ENCODE results near the gene LCP1. TPM values are rescaled to one million over a fixed set of nuclear protein-coding genes. Genes with fewer than 3 reads are reported as not detected.
A peak's percentile ranks its signal among the peaks of the same experiment; 100 is the strongest.

LCP1 gene
- total RNA-seq, 1 donor, result 44.9 TPM

DNA sequence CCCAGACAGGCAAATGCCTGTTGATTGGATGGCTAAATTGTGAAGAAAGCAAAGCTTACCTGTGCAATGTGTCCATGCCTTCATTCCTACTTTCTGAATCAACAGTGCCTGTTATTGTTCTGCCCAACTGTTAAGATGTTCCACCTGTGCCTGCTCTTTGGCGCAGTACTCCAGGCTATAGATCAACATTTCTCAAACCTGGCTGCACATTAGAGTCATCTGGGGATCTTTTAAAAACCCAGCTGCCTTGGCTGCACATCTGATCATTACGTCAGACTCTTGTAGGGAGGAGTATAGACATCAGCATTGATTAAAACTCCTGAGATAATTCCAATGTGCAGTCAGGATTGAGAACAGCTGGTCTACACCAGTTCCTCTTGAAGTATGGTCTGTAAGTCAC lies 60.9 kb downstream of the LCP1 start:
- TF ChIP-seq, protein P1, sequence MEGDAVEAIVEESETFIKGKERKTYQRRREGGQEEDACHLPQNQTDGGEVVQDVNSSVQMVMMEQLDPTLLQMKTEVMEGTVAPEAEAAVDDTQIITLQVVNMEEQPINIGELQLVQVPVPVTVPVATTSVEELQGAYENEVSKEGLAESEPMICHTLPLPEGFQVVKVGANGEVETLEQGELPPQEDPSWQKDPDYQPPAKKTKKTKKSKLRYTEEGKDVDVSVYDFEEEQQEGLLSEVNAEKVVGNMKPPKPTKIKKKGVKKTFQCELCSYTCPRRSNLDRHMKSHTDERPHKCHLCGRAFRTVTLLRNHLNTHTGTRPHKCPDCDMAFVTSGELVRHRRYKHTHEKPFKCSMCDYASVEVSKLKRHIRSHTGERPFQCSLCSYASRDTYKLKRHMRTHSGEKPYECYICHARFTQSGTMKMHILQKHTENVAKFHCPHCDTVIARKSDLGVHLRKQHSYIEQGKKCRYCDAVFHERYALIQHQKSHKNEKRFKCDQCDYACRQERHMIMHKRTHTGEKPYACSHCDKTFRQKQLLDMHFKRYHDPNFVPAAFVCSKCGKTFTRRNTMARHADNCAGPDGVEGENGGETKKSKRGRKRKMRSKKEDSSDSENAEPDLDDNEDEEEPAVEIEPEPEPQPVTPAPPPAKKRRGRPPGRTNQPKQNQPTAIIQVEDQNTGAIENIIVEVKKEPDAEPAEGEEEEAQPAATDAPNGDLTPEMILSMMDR (IDR thresholded peaks at IDR 0.05; ENCODE audit: insufficient read depth, low read depth, low read length), result no peak
- DNase-seq (ENCODE audit: low read depth), result no peak
- H3K4me3 ChIP-seq (ENCODE audit: low read depth, low read length), result no peak overlapping the region

DNA sequence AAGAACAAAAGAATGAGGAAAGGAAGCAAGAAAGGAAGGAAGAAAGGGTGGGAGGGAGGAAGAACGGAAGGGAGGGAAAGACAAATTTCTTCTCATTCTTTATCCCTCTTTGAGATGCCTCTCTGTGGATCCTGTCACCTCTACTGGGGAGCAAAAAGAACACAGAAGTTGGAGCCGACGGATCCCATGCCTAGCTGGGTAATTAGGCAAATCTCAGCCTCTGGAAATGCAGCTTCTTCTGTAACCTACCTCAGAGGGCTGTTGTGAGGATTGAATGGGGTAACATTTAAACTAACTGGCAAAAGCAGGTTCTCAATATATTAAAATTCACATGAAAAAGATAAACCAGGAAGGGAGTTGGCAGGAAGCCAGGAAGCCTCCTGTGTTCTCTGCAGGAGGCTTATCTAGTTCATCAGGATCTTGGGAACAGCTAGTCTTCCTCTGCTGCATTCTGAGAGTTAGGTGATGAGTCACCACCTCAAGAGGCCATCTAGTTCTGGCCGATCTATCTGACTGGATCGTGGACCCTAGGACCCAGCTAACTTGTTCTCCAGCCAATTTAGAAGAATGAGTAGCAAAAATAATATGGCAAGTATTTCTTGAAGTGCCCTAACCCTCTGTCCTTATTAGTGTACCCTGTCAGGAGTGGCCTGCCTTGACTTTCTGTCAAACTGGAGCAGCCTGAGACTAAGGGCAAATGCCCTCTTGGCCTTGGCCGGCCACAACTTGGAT lies 61.9 kb downstream of the LCP1 start:
- TF ChIP-seq, protein P1 (IDR thresholded peaks at IDR 0.05; ENCODE audit: insufficient read depth, low read depth, low read length), result no peak
- no peak overlapping the region for H3K4me3 ChIP-seq (ENCODE audit: low read depth, low read length)
- peak; percentile 70 for DNase-seq (ENCODE audit: low read depth)

GRCh38 chr13:46116653-46117502 lies 65.1 kb downstream of the LCP1 start:
- H3K4me3 ChIP-seq (ENCODE audit: low read depth, low read length), result no peak overlapping the region
- no peak for DNase-seq (ENCODE audit: low read depth)
- TF ChIP-seq, protein P1 (IDR thresholded peaks at IDR 0.05; ENCODE audit: insufficient read depth, low read depth, low read length), result no peak

DNA sequence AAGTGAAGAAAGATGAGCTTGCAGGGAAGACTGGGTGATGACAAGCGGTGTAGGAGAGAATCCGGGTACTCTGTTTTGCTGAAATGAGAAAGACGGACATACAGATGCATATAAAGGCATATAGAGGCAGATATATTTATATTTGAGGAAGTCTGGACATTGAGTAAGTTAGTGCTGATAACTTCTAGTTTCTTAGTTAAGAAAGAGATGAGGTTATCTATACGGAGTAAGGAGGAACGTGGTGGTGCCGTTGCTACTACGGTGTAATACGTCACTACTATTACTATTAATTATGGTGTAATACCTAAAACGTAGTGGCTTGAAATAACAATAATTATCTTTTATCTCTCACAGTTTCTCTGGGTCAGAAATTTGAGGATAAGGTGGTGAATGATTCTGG lies 67.4 kb downstream of the LCP1 start:
- no peak for DNase-seq (ENCODE audit: low read depth)
- TF ChIP-seq, protein P1 (IDR thresholded peaks at IDR 0.05; ENCODE audit: insufficient read depth, low read depth, low read length), result no peak
- no peak overlapping the region for H3K4me3 ChIP-seq (ENCODE audit: low read depth, low read length)

GRCh38 chr13:46113596-46113995 lies 68.4 kb downstream of the LCP1 start:
- DNase-seq (ENCODE audit: low read depth), result peak; percentile 13
- TF ChIP-seq, protein P1 (IDR thresholded peaks at IDR 0.05; ENCODE audit: insufficient read depth, low read depth, low read length), result no peak
- no peak overlapping the region for H3K4me3 ChIP-seq (ENCODE audit: low read depth, low read length)

DNA sequence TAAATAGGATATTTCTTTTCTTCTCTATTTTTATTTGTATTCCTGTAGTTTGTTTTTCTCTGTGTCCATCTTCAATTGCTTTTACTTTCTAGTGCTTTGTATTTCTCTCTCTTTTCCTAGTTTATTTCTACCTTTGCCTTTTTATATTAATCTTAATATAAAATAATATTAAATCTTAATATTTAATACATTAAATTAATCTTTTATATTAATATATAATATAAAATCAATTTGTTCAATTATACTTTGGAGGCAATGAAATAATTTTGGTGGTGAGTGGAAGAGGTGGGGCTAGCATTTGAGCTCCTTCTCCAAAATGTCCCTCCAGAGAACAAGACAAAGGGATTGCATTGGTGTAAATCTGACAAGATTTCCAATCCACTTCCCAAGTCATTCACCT lies 70.8 kb downstream of the LCP1 start:
- no peak overlapping the region for H3K4me3 ChIP-seq (ENCODE audit: low read depth, low read length)
- TF ChIP-seq, protein P1 (IDR thresholded peaks at IDR 0.05; ENCODE audit: insufficient read depth, low read depth, low read length), result no peak
- DNase-seq (ENCODE audit: low read depth), result no peak
